ENCODE measurements around the gene TMTC2. TPM values are rescaled to one million over a fixed set of nuclear protein-coding genes. Genes with fewer than 3 reads are reported as not detected.

Gene TMTC2
- total and polyA plus RNA-seq, 2 experiments from 2014 or later = 0.36 to 5.6 TPM

DNA sequence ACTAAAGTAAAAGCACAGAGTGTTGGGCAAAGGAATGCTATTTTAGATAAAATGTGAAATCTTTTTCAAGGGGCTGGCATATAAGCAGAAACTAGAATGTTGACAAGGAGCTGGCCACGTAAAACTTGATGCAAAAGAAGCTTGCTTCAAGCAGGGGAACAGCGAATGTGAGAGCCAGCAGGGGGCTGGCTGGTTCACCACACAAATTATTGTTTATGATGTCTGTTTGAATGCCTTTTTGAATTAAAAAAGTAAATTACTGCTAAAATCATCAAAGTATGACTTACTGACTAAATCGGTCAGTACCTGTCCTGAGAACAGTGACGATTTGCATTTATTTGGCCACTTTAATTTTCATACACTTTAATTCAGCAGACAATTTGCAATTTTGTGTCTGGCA, 38.9 kb upstream of the TMTC2 start:
- Histone ChIP-seq H4K20me1 (ENCODE audit: insufficient read depth) (no peaks in the 10 kb centered on the region), H3K27me3 (replicated peaks; ENCODE audit: insufficient read depth) (no peaks in the 10 kb centered on the region), H3K4me1 (ENCODE audit: insufficient read depth) (0 out of 2 replicates have a peak, but pooled peaks cover 3% of the 10 kb centered on the region), H3K4me2 (ENCODE audit: unreplicated experiment) (no peak overlapping the region), H3K27ac (no peak overlapping the region), H2AFZ (no peak overlapping the region), H3K4me3 (no peak overlapping the region), H3K9me3 (ENCODE audit: low read depth) (no peaks in the 10 kb centered on the region), H3K79me2 (ENCODE audit: insufficient read depth) (no peaks in the 10 kb centered on the region), H3K9ac (no peak overlapping the region), H3K9me2 (ENCODE audit: insufficient read depth) (no peaks in the 10 kb centered on the region), H3K36me3 (ENCODE audit: low read depth) (no peaks in the 10 kb centered on the region), H3F3A (ENCODE audit: insufficient read depth) (no peaks in the 10 kb centered on the region)
- WGBS, 2 experiments (ENCODE audit: low coverage in 1 of 2, low lambda C conversion rate in 2 of 2, missing lambda C conversion rate in 2 of 2) = 17 to 20% methylated on average over 4 of the region's 4 CpGs
- no peak for DNase-seq
- in situ Hi-C loops (cut with MboI) = no loop called here
- TF ChIP-seq EZH2phosphoT487 (IDR thresholded peaks at IDR 0.05; ENCODE audit: insufficient read depth, low read depth) (no peak), EZH2 (IDR thresholded peaks at IDR 0.05; ENCODE audit: insufficient read depth, poor library complexity, severe bottlenecking) (no peak)

GRCh38 chr12:82648259-82648909, 38.3 kb upstream of the TMTC2 start:
- H4K20me1 ChIP-seq (ENCODE audit: insufficient read depth) = no peaks in the 10 kb centered on the region
- TF ChIP-seq EZH2 (IDR thresholded peaks at IDR 0.05; ENCODE audit: insufficient read depth, poor library complexity, severe bottlenecking) (no peak), EZH2phosphoT487 (IDR thresholded peaks at IDR 0.05; ENCODE audit: insufficient read depth, low read depth) (no peak)
- no peak overlapping the region for H3K9ac ChIP-seq
- DNase-seq = no peak
- WGBS, 2 experiments (ENCODE audit: low coverage in 1 of 2, low lambda C conversion rate in 2 of 2, missing lambda C conversion rate in 2 of 2) = 9 to 17% methylated on average over 5 of the region's 5 CpGs
- in situ Hi-C loops (cut with MboI) = no loop called here
- 0 out of 2 replicates have a peak, but pooled peaks cover 3% of the 10 kb centered on the region for H3K4me1 ChIP-seq (ENCODE audit: insufficient read depth)
- H3K27ac ChIP-seq = no peak overlapping the region
- no peaks in the 10 kb centered on the region for H3K36me3 ChIP-seq (ENCODE audit: low read depth)
- H3K79me2 ChIP-seq (ENCODE audit: insufficient read depth) = no peaks in the 10 kb centered on the region
- H3K27me3 ChIP-seq (replicated peaks; ENCODE audit: insufficient read depth) = no peaks in the 10 kb centered on the region
- no peak overlapping the region for H2AFZ ChIP-seq
- no peak overlapping the region for H3K4me2 ChIP-seq (ENCODE audit: unreplicated experiment)
- H3K9me3 ChIP-seq (ENCODE audit: low read depth) = no peaks in the 10 kb centered on the region
- no peaks in the 10 kb centered on the region for H3K9me2 ChIP-seq (ENCODE audit: insufficient read depth)
- H3K4me3 ChIP-seq = no peak overlapping the region
- no peaks in the 10 kb centered on the region for H3F3A ChIP-seq (ENCODE audit: insufficient read depth)

DNA sequence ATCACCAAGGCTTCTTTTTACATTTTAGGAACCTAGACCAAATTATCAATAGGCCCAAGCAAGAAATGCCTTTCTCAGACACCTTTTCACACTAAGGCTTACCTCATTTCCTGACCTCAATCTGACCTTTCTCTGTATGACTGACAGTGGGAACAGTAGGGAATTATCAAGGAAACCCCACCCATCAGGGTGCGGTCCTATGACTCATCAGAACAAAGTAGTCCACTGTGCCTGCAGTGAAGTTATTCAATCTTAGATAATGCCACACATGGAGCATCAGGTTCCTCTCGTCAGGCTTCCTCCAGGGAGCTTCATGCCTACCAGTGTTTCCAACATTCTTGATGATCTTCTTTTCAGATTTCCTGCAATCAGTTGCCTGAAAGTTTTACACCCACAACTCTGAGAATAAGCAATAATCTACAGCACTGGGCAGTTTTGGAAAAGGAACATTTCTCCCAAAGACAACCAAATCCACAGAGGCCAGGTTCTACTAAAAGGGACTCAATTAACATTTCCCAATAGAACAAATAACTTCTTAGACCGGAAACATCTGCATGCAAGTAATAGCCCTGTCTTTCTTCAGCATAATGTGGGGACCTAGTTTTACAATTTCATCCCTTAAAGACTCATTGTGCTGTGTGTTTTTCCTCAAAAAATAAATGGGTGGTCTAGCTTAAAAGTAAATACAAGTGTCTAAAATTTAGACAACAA, 35.9 kb upstream of the TMTC2 start:
- Histone ChIP-seq H3K9me3 (ENCODE audit: low read depth) (no peaks in the 10 kb centered on the region), H2AFZ (no peak overlapping the region), H3K4me2 (ENCODE audit: unreplicated experiment) (no peak overlapping the region), H3K9ac (no peak overlapping the region), H3K36me3 (ENCODE audit: low read depth) (no peaks in the 10 kb centered on the region), H3K79me2 (ENCODE audit: insufficient read depth) (no peaks in the 10 kb centered on the region), H3K27me3 (replicated peaks; ENCODE audit: insufficient read depth) (no peaks in the 10 kb centered on the region), H3K4me3 (no peak overlapping the region), H4K20me1 (ENCODE audit: insufficient read depth) (no peaks in the 10 kb centered on the region), H3K4me1 (ENCODE audit: insufficient read depth) (0 out of 2 replicates have a peak, but pooled peaks cover 3% of the 10 kb centered on the region), H3K27ac (no peak overlapping the region), H3F3A (ENCODE audit: insufficient read depth) (no peaks in the 10 kb centered on the region), H3K9me2 (ENCODE audit: insufficient read depth) (no peaks in the 10 kb centered on the region)
- WGBS, 2 experiments (ENCODE audit: low coverage in 1 of 2, low lambda C conversion rate in 2 of 2, missing lambda C conversion rate in 2 of 2) = 13 to 24% methylated on average over 3 of the region's 3 CpGs
- TF ChIP-seq EZH2 (IDR thresholded peaks at IDR 0.05; ENCODE audit: insufficient read depth, poor library complexity, severe bottlenecking) (no peak), EZH2phosphoT487 (IDR thresholded peaks at IDR 0.05; ENCODE audit: insufficient read depth, low read depth) (no peak)
- peak; percentile 39 for DNase-seq
- in situ Hi-C loops (cut with MboI) = no loop called here

DNA sequence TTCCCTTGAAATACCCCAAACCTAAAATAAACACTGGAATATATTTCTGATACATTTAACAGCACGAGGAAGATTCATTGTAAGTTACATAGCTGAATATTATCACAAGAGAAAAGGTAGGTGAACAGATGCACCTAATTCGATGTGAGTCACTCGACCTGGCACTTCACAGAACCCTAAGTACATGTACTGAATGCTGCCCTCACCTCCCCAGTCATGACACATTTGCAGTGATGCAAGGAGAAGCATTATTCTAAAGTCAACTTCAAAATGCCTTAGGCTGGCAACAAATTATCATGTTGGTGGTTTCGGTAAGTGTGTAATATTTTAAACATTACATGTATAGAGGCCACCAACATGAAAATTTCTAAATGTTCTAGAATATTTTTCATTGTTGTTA, 35.2 kb upstream of the TMTC2 start:
- no peak overlapping the region for H3K4me3 ChIP-seq
- no peaks in the 10 kb centered on the region for H4K20me1 ChIP-seq (ENCODE audit: insufficient read depth)
- H3K4me1 ChIP-seq (ENCODE audit: insufficient read depth) = 0 out of 2 replicates have a peak, but pooled peaks cover 3% of the 10 kb centered on the region
- H3F3A ChIP-seq (ENCODE audit: insufficient read depth) = no peaks in the 10 kb centered on the region
- H3K79me2 ChIP-seq (ENCODE audit: insufficient read depth) = no peaks in the 10 kb centered on the region
- H3K27ac ChIP-seq = no peak overlapping the region
- H3K36me3 ChIP-seq (ENCODE audit: low read depth) = no peaks in the 10 kb centered on the region
- TF ChIP-seq EZH2phosphoT487 (IDR thresholded peaks at IDR 0.05; ENCODE audit: insufficient read depth, low read depth) (no peak), EZH2 (IDR thresholded peaks at IDR 0.05; ENCODE audit: insufficient read depth, poor library complexity, severe bottlenecking) (no peak)
- WGBS, 2 experiments (ENCODE audit: low coverage in 1 of 2, low lambda C conversion rate in 2 of 2, missing lambda C conversion rate in 2 of 2) = 66 to 80% methylated on average over 4 of the region's 4 CpGs
- no peak overlapping the region for H3K9ac ChIP-seq
- no peak for DNase-seq
- no peaks in the 10 kb centered on the region for H3K27me3 ChIP-seq (replicated peaks; ENCODE audit: insufficient read depth)
- H3K9me2 ChIP-seq (ENCODE audit: insufficient read depth) = no peaks in the 10 kb centered on the region
- no peak overlapping the region for H2AFZ ChIP-seq
- in situ Hi-C loops (cut with MboI) = no loop called here
- H3K9me3 ChIP-seq (ENCODE audit: low read depth) = no peaks in the 10 kb centered on the region
- H3K4me2 ChIP-seq (ENCODE audit: unreplicated experiment) = no peak overlapping the region

Measured in GM23248 (cell line).